Neural cell (in vitro differentiated cells): ENCODE results near the gene SVBP.

Experiments used
- EP300 ChIP-seq: fragments of 450-650 bp; conservative IDR thresholded peaks from 2 replicates; pipeline ENCODE4 v1.6.1; 2014; ENCODE audit warnings: antibody characterized with exemption, mild to moderate bottlenecking, moderate library complexity; ENCODE audit not compliant: poor library complexity, severe bottlenecking
- EZH2 ChIP-seq: fragments of 200-600, 300-800 bp; shearing (Covaris generic), sonication (generic); IDR thresholded peaks from 2 replicates; pipeline ENCODE4 v1.6.1; 2014; ENCODE audit warnings: antibody characterized with exemption, low read length, borderline replicate concordance, mild to moderate bottlenecking; ENCODE audit not compliant: insufficient read depth, poor library complexity, severe bottlenecking
- POLR2AphosphoS5 ChIP-seq: IDR thresholded peaks from 2 replicates; pipeline ENCODE4 v1.6.1; 2012
- TF ChIP-seq, protein P1 (sequence below): IDR thresholded peaks from 2 replicates; pipeline ENCODE4 v1.6.1; 2012; ENCODE audit warnings: borderline replicate concordance
- TF ChIP-seq, protein P2 (sequence below): fragments of 450-650 bp; IDR thresholded peaks from 2 replicates; pipeline ENCODE4 v1.5.1; 2014; ENCODE audit warnings: antibody characterized with exemption, mild to moderate bottlenecking, moderate library complexity; ENCODE audit not compliant: poor library complexity, severe bottlenecking

DNA sequence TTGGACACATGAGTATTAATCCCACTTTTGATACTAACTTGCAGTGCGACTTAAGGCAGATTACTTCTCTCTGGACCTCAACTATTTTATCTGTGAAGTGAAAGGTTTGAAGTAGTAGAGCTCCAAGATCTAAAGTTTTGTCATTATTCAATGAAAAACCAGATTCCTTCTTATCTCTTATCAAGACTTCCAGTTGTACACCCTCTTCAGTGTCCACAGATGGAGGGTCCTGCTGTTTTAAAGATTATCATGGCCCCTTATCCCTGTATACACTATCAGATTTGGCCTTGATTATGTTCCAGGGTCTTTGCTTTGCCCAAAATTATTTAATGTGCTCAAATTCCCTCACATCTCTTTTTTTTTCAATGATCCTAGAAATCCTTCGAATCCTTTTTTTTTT is 49.0 kb downstream of the SVBP start:
- TF ChIP-seq, protein P1, sequence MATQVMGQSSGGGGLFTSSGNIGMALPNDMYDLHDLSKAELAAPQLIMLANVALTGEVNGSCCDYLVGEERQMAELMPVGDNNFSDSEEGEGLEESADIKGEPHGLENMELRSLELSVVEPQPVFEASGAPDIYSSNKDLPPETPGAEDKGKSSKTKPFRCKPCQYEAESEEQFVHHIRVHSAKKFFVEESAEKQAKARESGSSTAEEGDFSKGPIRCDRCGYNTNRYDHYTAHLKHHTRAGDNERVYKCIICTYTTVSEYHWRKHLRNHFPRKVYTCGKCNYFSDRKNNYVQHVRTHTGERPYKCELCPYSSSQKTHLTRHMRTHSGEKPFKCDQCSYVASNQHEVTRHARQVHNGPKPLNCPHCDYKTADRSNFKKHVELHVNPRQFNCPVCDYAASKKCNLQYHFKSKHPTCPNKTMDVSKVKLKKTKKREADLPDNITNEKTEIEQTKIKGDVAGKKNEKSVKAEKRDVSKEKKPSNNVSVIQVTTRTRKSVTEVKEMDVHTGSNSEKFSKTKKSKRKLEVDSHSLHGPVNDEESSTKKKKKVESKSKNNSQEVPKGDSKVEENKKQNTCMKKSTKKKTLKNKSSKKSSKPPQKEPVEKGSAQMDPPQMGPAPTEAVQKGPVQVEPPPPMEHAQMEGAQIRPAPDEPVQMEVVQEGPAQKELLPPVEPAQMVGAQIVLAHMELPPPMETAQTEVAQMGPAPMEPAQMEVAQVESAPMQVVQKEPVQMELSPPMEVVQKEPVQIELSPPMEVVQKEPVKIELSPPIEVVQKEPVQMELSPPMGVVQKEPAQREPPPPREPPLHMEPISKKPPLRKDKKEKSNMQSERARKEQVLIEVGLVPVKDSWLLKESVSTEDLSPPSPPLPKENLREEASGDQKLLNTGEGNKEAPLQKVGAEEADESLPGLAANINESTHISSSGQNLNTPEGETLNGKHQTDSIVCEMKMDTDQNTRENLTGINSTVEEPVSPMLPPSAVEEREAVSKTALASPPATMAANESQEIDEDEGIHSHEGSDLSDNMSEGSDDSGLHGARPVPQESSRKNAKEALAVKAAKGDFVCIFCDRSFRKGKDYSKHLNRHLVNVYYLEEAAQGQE = no peak
- TF ChIP-seq, protein P2, sequence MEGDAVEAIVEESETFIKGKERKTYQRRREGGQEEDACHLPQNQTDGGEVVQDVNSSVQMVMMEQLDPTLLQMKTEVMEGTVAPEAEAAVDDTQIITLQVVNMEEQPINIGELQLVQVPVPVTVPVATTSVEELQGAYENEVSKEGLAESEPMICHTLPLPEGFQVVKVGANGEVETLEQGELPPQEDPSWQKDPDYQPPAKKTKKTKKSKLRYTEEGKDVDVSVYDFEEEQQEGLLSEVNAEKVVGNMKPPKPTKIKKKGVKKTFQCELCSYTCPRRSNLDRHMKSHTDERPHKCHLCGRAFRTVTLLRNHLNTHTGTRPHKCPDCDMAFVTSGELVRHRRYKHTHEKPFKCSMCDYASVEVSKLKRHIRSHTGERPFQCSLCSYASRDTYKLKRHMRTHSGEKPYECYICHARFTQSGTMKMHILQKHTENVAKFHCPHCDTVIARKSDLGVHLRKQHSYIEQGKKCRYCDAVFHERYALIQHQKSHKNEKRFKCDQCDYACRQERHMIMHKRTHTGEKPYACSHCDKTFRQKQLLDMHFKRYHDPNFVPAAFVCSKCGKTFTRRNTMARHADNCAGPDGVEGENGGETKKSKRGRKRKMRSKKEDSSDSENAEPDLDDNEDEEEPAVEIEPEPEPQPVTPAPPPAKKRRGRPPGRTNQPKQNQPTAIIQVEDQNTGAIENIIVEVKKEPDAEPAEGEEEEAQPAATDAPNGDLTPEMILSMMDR = no peak
- TF ChIP-seq EZH2 (no peak), EP300 (no peak), POLR2AphosphoS5 (no peak)
